PC-9 (cell line): ENCODE measurements around the gene PPCDC.

Source experiments
- CTCF ChIP-seq: fragments of 200-600 bp; sonication (generic); conservative IDR thresholded peaks from 2 replicates; pipeline ENCODE4 v1.6.1; 2017; ENCODE audit warnings: mixed run types, antibody characterized with exemption, mild to moderate bottlenecking, moderate library complexity
- EZH2 ChIP-seq: fragments of 200-600 bp; sonication (generic); IDR thresholded peaks from 2 replicates; pipeline ENCODE4 v1.8.0; 2017; ENCODE audit warnings: antibody characterized with exemption, low read depth

- TF ChIP-seq CTCF (no peak), EZH2 (no peak)
These were observed 7.0 kb downstream of the PPCDC start for GRCh38 chr15:75030424-75030823.
